B cell (primary cell): ENCODE data around the gene BEAN1. TPM values are rescaled to one million over a fixed set of nuclear protein-coding genes. Genes with fewer than 3 reads are reported as not detected.

Experiments
- ATAC-seq: fragments of 200-7000 bp; cut with Tn5 transposase; one replicate; pipeline ENCODE4 v1.10.0; 2021; ENCODE audit warnings: low read depth, mild to moderate bottlenecking, moderate number of reproducible peaks, moderate library complexity
- CTCF ChIA-PET: fragments of 350-600 bp; sonication (Branson Sonifier 250); formaldehyde crosslinking; loops from one replicate; lab custom pipeline; 2021; ENCODE audit warnings: antibody characterized with exemption, inconsistent platforms; lab: Charles Lee
- POLR2A ChIA-PET: fragments of 350-600 bp; sonication (Branson Sonifier 250); formaldehyde crosslinking; loops from one replicate; lab custom pipeline; 2021; ENCODE audit warnings: antibody characterized with exemption; lab: Charles Lee
- DNase-seq: peaks from one replicate; pipeline ENCODE4 v3.0.0; 2013
- H2AFZ ChIP-seq: 2 replicates; pipeline ENCODE4 v1.6.1; 2012; ENCODE audit warnings: mild to moderate bottlenecking, low read depth, low read length; ENCODE audit not compliant: insufficient read depth, poor library complexity, severe bottlenecking
- H3K27ac ChIP-seq, 2 donors: 1 replicate in 1 of 2; 2 replicates in 1 of 2; pipeline ENCODE4 v1.5.1; 2012 to 2013; ENCODE audit warnings: low read length in 2 of 2, mild to moderate bottlenecking in 2 of 2, moderate library complexity in 1 of 2
- H3K27me3 ChIP-seq, 4 experiments: fragments of 200-600 bp in 1 of 4; sonication (generic) in 1 of 4; replicated peaks in 1 of 4; 1 replicate in 2 of 4; 2 replicates in 2 of 4; pipeline versions ENCODE4 v1.6.1 to v1.7.0; 2013 to 2016; ENCODE audit warnings: low read length in 3 of 4, mild to moderate bottlenecking in 2 of 4, mixed read lengths in 1 of 4, moderate library complexity in 1 of 4; ENCODE audit not compliant: insufficient read depth in 4 of 4, control insufficient read depth in 3 of 4; ENCODE audit errors: control extremely low read depth in 1 of 4
- H3K36me3 ChIP-seq, 2 experiments: replicated peaks in 1 of 2; 1 replicate in 1 of 2; 2 replicates in 1 of 2; pipeline versions ENCODE4 v1.6.1 to v1.7.1; 2013; ENCODE audit warnings: low read length in 1 of 2; ENCODE audit not compliant: insufficient read depth in 2 of 2, control insufficient read depth in 1 of 2; ENCODE audit errors: control extremely low read depth in 1 of 2, extremely low read depth in 1 of 2
- H3K4me1 ChIP-seq, 2 donors: fragments of 200-600 bp in 1 of 2; sonication (generic) in 1 of 2; 1 replicate in 1 of 2; 2 replicates in 1 of 2; pipeline versions ENCODE4 v1.5.1 to v1.6.1; 2013 to 2017; ENCODE audit warnings: low read length in 2 of 2; ENCODE audit not compliant: control insufficient read depth in 2 of 2, insufficient read depth in 2 of 2
- H3K4me2 ChIP-seq: replicated peaks from 2 replicates; pipeline ENCODE3; 2012; ENCODE audit warnings: mild to moderate bottlenecking, low read depth, low read length; ENCODE audit not compliant: poor library complexity, severe bottlenecking
- H3K4me3 ChIP-seq, 5 experiments: fragments of 200-600 bp in 1 of 5; sonication (generic) in 1 of 5; 1 replicate in 3 of 5; 2 replicates in 2 of 5; pipeline versions ENCODE4 v1.5.1 to v1.7.0; 2011 to 2016; ENCODE audit warnings: low read length in 4 of 5, mild to moderate bottlenecking in 4 of 5, low read depth in 2 of 5, control low read depth in 1 of 5, moderate library complexity in 1 of 5; ENCODE audit not compliant: insufficient read depth in 1 of 5; ENCODE audit errors: control extremely low read depth in 1 of 5, extremely low read depth in 1 of 5
- H3K79me2 ChIP-seq: fragments of 200-600 bp; sonication (generic); one replicate; pipeline ENCODE4 v1.6.0; 2016; ENCODE audit warnings: low read length; ENCODE audit not compliant: control insufficient read depth, insufficient read depth
- H3K9ac ChIP-seq: fragments of 200-600 bp; sonication (generic); 2 replicates; pipeline ENCODE4 v1.6.1; 2017; ENCODE audit warnings: mild to moderate bottlenecking, low read length, moderate library complexity
- H3K9me3 ChIP-seq, 3 donors: one replicate each; pipeline versions ENCODE4 v1.6.1 to v1.7.1; 2013; ENCODE audit warnings: low read length in 2 of 3; ENCODE audit not compliant: control insufficient read depth in 2 of 3, insufficient read depth in 1 of 3; ENCODE audit errors: control extremely low read depth in 1 of 3
- H4K20me1 ChIP-seq: 2 replicates; pipeline ENCODE4 v1.6.0; 2012; ENCODE audit warnings: mild to moderate bottlenecking, low read length; ENCODE audit not compliant: insufficient read depth, control insufficient read depth, poor library complexity, severe bottlenecking
- H3K27ac Mint-ChIP-seq: one replicate; pipeline ENCODE4 v1.8.0; 2021; ENCODE audit warnings: mixed read lengths
- H3K27me3 Mint-ChIP-seq: one replicate; pipeline ENCODE4 v1.8.0; 2021; ENCODE audit warnings: mixed read lengths
- H3K4me1 Mint-ChIP-seq: one replicate; pipeline ENCODE4 v1.8.0; 2021; ENCODE audit warnings: mixed read lengths
- H3K4me3 Mint-ChIP-seq: one replicate; pipeline ENCODE4 v1.8.0; 2021; ENCODE audit warnings: mixed read lengths
- H3K9me3 Mint-ChIP-seq: one replicate; pipeline ENCODE4 v1.8.0; 2022; ENCODE audit warnings: mixed read lengths; ENCODE audit not compliant: insufficient read depth
- EZH2 ChIP-seq: IDR thresholded peaks from 2 replicates; pipeline ENCODE4 v1.6.1; 2012; ENCODE audit warnings: borderline replicate concordance, low read depth, mild to moderate bottlenecking, moderate library complexity, low read length; ENCODE audit not compliant: insufficient read depth, poor library complexity, severe bottlenecking
- WGBS: methylation state at CpG from one replicate; pipeline ENCODE4 v1.1.5; 2013; ENCODE audit warnings: missing lambda C conversion rate; ENCODE audit not compliant: insufficient coverage; 5-methylcytosine and 5-hydroxymethylcytosine counted together
- intact Hi-C: fragments of 100-400 bp; cut with micrococcal nuclease; formaldehyde crosslinking; loops from one replicate; pipeline ENCODE4 v1.10.0; 2022
- polyA plus RNA-seq: library from polyadenylated mRNA; depleted of rRNA; stranded (reverse); fragments of >200 nt; gene quantifications from 2 replicates; pipeline ENCODE4 v1.2.3, GENCODE V29; 2012
- total RNA-seq, 2 donors: library from RNA; stranded (reverse); fragments of 120-200 nt in 1 of 2; gene quantifications; 1 replicate in 1 of 2; 2 replicates in 1 of 2; pipeline versions ENCODE4 v1.2.3 to v1.2.4, GENCODE V29; 2013 to 2022
- TF ChIP-seq, protein P1 (sequence below): fragments of 200-600 bp; IDR thresholded peaks from one replicate; pipeline ENCODE4 v1.8.0; 2022; ENCODE audit warnings: antibody characterized with exemption, mild to moderate bottlenecking

Gene BEAN1
- total and polyA plus RNA-seq, 2 donors (not counting 1 experiment from before 2014, with no cell fraction given): not detected

DNA sequence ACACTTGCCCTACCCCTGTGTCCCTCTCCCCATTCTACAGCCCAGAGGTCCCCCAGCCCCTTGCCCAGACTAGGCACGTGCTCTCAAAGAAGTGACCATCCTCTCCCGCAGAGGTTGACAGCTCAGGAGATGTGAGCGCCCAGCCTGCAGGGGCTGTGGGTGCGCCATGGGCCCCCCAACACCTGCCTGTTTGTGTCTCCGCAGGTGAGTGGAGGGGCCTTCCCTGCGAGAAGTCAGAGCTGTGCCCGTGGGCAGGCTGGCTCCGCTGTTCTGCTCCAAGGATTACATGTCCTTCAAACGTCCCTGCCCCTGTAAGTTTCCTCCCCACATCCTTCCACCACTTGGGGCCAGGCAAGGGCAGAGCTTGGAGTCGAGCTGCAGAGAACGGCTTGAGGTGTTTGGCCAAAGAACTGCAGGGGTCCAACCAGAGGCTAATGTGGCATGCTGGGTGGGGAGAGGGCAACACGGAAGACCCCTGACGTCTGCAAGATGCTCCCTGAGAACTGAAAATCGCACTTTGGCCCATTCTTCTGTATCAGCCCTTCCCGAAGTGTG lies 10.4 kb downstream of the BEAN1 start:
- Mint-ChIP-seq H3K4me1 (no peaks in the 10 kb centered on the region), H3K27ac (no peak overlapping the region), H3K9me3 (no peaks in the 10 kb centered on the region), H3K4me3 (no peak overlapping the region), H3K27me3 (peaks cover 25% of the 10 kb centered on the region)
- intact Hi-C loops: no loop called here
- Histone ChIP-seq H3K27me3 (peaks cover 0 to 14% (median 4%) of the 10 kb centered on the region in 4 experiments), H3K27ac (no peak overlapping the region), H3K4me1 (no peaks in the 10 kb centered on the region), H3K36me3 (no peaks in the 10 kb centered on the region), H3K4me3 (no peak overlapping the region), H2AFZ (no peak overlapping the region), H3K9me3 (no peaks in the 10 kb centered on the region), H3K9ac (no peak overlapping the region), H3K79me2 (no peaks in the 10 kb centered on the region), H3K4me2 (no peak overlapping the region), H4K20me1 (no peaks in the 10 kb centered on the region)
- no peak for TF ChIP-seq EZH2
- TF ChIP-seq, protein P1, sequence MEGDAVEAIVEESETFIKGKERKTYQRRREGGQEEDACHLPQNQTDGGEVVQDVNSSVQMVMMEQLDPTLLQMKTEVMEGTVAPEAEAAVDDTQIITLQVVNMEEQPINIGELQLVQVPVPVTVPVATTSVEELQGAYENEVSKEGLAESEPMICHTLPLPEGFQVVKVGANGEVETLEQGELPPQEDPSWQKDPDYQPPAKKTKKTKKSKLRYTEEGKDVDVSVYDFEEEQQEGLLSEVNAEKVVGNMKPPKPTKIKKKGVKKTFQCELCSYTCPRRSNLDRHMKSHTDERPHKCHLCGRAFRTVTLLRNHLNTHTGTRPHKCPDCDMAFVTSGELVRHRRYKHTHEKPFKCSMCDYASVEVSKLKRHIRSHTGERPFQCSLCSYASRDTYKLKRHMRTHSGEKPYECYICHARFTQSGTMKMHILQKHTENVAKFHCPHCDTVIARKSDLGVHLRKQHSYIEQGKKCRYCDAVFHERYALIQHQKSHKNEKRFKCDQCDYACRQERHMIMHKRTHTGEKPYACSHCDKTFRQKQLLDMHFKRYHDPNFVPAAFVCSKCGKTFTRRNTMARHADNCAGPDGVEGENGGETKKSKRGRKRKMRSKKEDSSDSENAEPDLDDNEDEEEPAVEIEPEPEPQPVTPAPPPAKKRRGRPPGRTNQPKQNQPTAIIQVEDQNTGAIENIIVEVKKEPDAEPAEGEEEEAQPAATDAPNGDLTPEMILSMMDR: no peak
- ChIA-PET CTCF (no interaction called here), POLR2A (no interaction called here)
- WGBS: 77% methylated on average over 9 of the region's 15 CpGs
- ATAC-seq: no peak
- no peak for DNase-seq

DNA sequence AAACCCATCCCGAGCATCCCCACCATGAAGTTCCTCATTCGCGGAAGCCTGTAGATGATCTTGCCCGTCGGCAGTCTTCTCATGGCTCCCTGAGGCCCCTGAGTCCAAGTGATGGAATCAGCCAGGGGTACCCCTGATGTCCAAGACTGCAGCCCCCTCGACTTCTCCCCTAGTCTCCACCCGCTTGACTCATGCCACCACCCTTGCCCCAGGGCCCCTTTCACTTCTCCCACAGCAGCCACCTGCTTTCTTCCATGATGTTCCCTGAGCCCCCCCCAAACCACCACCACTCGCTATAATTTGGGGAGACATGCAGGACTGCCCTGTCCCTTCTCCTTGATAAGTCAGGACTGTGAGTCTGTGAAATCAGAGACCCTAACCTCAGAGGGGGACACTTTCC lies 11.4 kb downstream of the BEAN1 start:
- no peak for DNase-seq
- TF ChIP-seq, protein P1: no peak
- TF ChIP-seq EZH2: no peak
- no peak overlapping the region for H2AFZ ChIP-seq
- no peaks in the 10 kb centered on the region for H3K4me1 Mint-ChIP-seq
- no peak for ATAC-seq
- no peaks in the 10 kb centered on the region for H3K9me3 ChIP-seq
- H4K20me1 ChIP-seq: no peaks in the 10 kb centered on the region
- POLR2A ChIA-PET: no interaction called here
- no peaks in the 10 kb centered on the region for H3K9me3 Mint-ChIP-seq
- intact Hi-C loops: no loop called here
- no peak overlapping the region for H3K4me3 ChIP-seq
- H3K27ac Mint-ChIP-seq: no peak overlapping the region
- H3K4me3 Mint-ChIP-seq: no peak overlapping the region
- no peak overlapping the region for H3K4me2 ChIP-seq
- 86% methylated on average over 7 of the region's 8 CpGs for WGBS
- H3K4me1 ChIP-seq: no peaks in the 10 kb centered on the region
- CTCF ChIA-PET: no interaction called here
- H3K36me3 ChIP-seq: no peaks in the 10 kb centered on the region
- peaks cover 28% of the 10 kb centered on the region for H3K27me3 Mint-ChIP-seq
- H3K27ac ChIP-seq: no peak overlapping the region
- H3K9ac ChIP-seq: no peak overlapping the region
- H3K79me2 ChIP-seq: no peaks in the 10 kb centered on the region
- peaks cover 0 to 13% (median 4%) of the 10 kb centered on the region in 4 experiments for H3K27me3 ChIP-seq
